IMR-90 (cell line): ENCODE measurements around the gene UBE2O. TPM values are rescaled to one million over a fixed set of nuclear protein-coding genes. Genes with fewer than 3 reads are reported as not detected.

Experiments used
- ATAC-seq: fragments of 200-7000 bp; cut with Tn5 transposase; 2 replicates; pipeline ENCODE4 v1.9.1; 2020; ENCODE audit warnings: low read depth, mild to moderate bottlenecking, moderate library complexity
- BruUV-seq: library from RNA; stranded (reverse); fragments of 400-500 nt; replicated peaks from 2 replicates; lab custom pipeline; 2021; lab: Mats Ljungman, UMichigan
- CTCF ChIA-PET: fragments of 300-600 bp; formaldehyde crosslinking; extraction: SDS; loops from one replicate; lab custom pipeline; 2021; ENCODE audit warnings: antibody characterized with exemption; lab: Yijun Ruan, JAX
- POLR2A ChIA-PET: fragments of 300-600 bp; sonication (Branson Sonifier 250); formaldehyde crosslinking; loops from one replicate; lab custom pipeline; 2022; ENCODE audit warnings: antibody characterized with exemption; ENCODE audit not compliant: unreplicated experiment; lab: Charles Lee
- DNase-seq: peaks from one replicate; pipeline ENCODE4 v3.0.0; 2013
- H2AFZ ChIP-seq: replicated peaks from 2 replicates; pipeline ENCODE3; 2013; ENCODE audit warnings: low read length, mild to moderate bottlenecking; ENCODE audit not compliant: poor library complexity
- H2AK5ac ChIP-seq: 2 replicates; pipeline ENCODE4 v1.6.1; 2013; ENCODE audit warnings: low read depth, low read length, inconsistent platforms
- H2AK9ac ChIP-seq: replicated peaks from 2 replicates; pipeline ENCODE3; 2013; ENCODE audit warnings: mild to moderate bottlenecking, low read depth, low read length, moderate library complexity; ENCODE audit not compliant: poor library complexity
- H2BK120ac ChIP-seq: 2 replicates; pipeline ENCODE4 v1.6.1; 2013; ENCODE audit warnings: low read depth, low read length, inconsistent platforms
- H2BK15ac ChIP-seq: 3 replicates; pipeline ENCODE4 v1.6.1; 2013; ENCODE audit warnings: low read depth, low read length, inconsistent platforms
- H2BK20ac ChIP-seq: 2 replicates; pipeline ENCODE4 v1.6.1; 2013; ENCODE audit warnings: low read depth, mild to moderate bottlenecking, inconsistent platforms, low read length, moderate library complexity
- H2BK5ac ChIP-seq: 2 replicates; pipeline ENCODE4 v1.6.1; 2013; ENCODE audit warnings: mild to moderate bottlenecking, low read depth, low read length, inconsistent platforms; ENCODE audit not compliant: poor library complexity, severe bottlenecking
- H3K14ac ChIP-seq: replicated peaks from 2 replicates; pipeline ENCODE4 v1.6.1; 2013; ENCODE audit warnings: low read depth, low read length, inconsistent platforms
- H3K18ac ChIP-seq: 2 replicates; pipeline ENCODE4 v1.6.1; 2013; ENCODE audit warnings: low read depth, low read length, control low read depth
- H3K23ac ChIP-seq: 2 replicates; pipeline ENCODE4 v1.6.1; 2013; ENCODE audit warnings: low read depth, low read length, inconsistent platforms
- H3K27ac ChIP-seq: 2 replicates; pipeline ENCODE4 v1.5.1; 2013; ENCODE audit warnings: mild to moderate bottlenecking, control low read depth, low read length; ENCODE audit not compliant: insufficient read depth
- H3K27me3 ChIP-seq: 2 replicates; pipeline ENCODE4 v1.6.1; 2013; ENCODE audit warnings: low read length; ENCODE audit not compliant: control insufficient read depth, insufficient read depth
- H3K36me3 ChIP-seq: 2 replicates; pipeline ENCODE4 v1.6.1; 2013; ENCODE audit warnings: low read length, mixed read lengths; ENCODE audit not compliant: control insufficient read depth, insufficient read depth
- H3K4ac ChIP-seq: 2 replicates; pipeline ENCODE4 v1.6.1; 2013; ENCODE audit warnings: low read depth, low read length, inconsistent platforms
- H3K4me1 ChIP-seq: 2 replicates; pipeline ENCODE4 v1.6.1; 2013; ENCODE audit warnings: low read length, mixed read lengths; ENCODE audit not compliant: control insufficient read depth, insufficient read depth
- H3K4me2 ChIP-seq: 2 replicates; pipeline ENCODE4 v1.6.1; 2013; ENCODE audit warnings: low read depth, mild to moderate bottlenecking, control low read depth, low read length, moderate library complexity
- H3K4me3 ChIP-seq: 2 replicates; pipeline ENCODE4 v1.5.1; 2013; ENCODE audit warnings: low read depth, mild to moderate bottlenecking, control low read depth, low read length, moderate library complexity; ENCODE audit not compliant: insufficient read depth
- H3K56ac ChIP-seq: 2 replicates; pipeline ENCODE4 v1.6.1; 2013; ENCODE audit warnings: low read length, inconsistent platforms; ENCODE audit not compliant: insufficient read depth; ENCODE audit errors: extremely low read depth
- H3K79me1 ChIP-seq, 2 experiments: 2 replicates each; pipeline ENCODE4 v1.6.1; 2013; ENCODE audit warnings: low read length in 2 of 2, inconsistent platforms in 1 of 2, low read depth in 1 of 2
- H3K9ac ChIP-seq: 2 replicates; pipeline ENCODE4 v1.6.1; 2013; ENCODE audit warnings: low read depth, low read length, control low read depth
- H3K9me1 ChIP-seq: 2 replicates; pipeline ENCODE4 v1.6.1; 2013; ENCODE audit warnings: low read length, inconsistent platforms; ENCODE audit not compliant: insufficient read depth
- H3K9me3 ChIP-seq: 2 replicates; pipeline ENCODE4 v1.6.1; 2013; ENCODE audit warnings: low read length; ENCODE audit not compliant: control insufficient read depth, insufficient read depth
- H4K20me1 ChIP-seq: 2 replicates; pipeline ENCODE4 v1.6.1; 2013; ENCODE audit warnings: low read length, inconsistent platforms; ENCODE audit not compliant: insufficient read depth
- H4K5ac ChIP-seq: 2 replicates; pipeline ENCODE4 v1.6.1; 2013; ENCODE audit warnings: mild to moderate bottlenecking, low read depth, low read length, control low read depth
- H4K8ac ChIP-seq, 2 experiments: 2 replicates each; pipeline ENCODE4 v1.6.1; 2013; ENCODE audit warnings: low read depth in 2 of 2, low read length in 2 of 2, control low read depth in 1 of 2, inconsistent platforms in 1 of 2
- H4K91ac ChIP-seq: 2 replicates; pipeline ENCODE4 v1.6.1; 2013; ENCODE audit warnings: low read depth, low read length, inconsistent platforms; ENCODE audit not compliant: insufficient read depth
- CEBPB ChIP-seq: IDR thresholded peaks from 2 replicates; pipeline ENCODE4 v1.6.1; 2012; ENCODE audit warnings: low read depth, low read length, improper control_type of control experiment
- FOS ChIP-seq: fragments of 150-350 bp; IDR thresholded peaks from 2 replicates; pipeline ENCODE4 v1.6.1; 2016; ENCODE audit warnings: low read depth, low read length
- MAFK ChIP-seq: IDR thresholded peaks from 2 replicates; pipeline ENCODE4 v1.6.1; 2012; ENCODE audit warnings: low read depth, low read length, improper control_type of control experiment
- MXI1 ChIP-seq: IDR thresholded peaks from 2 replicates; pipeline ENCODE4 v1.6.1; 2012; ENCODE audit warnings: low read depth, mild to moderate bottlenecking, low read length, moderate library complexity, borderline replicate concordance
- POLR2A ChIP-seq: IDR thresholded peaks from 2 replicates; pipeline ENCODE4 v1.6.1; 2012; ENCODE audit warnings: mild to moderate bottlenecking, low read depth, low read length
- RAD21 ChIP-seq: IDR thresholded peaks from 2 replicates; pipeline ENCODE4 v1.6.1; 2012; ENCODE audit warnings: low read length, improper control_type of control experiment
- RCOR1 ChIP-seq: IDR thresholded peaks from 2 replicates; pipeline ENCODE4 v1.6.1; 2012; ENCODE audit warnings: mild to moderate bottlenecking, low read length, improper control_type of control experiment; ENCODE audit not compliant: insufficient replicate concordance
- WGBS, 2 experiments: methylation state at CpG; one replicate each; pipeline versions ENCODE4 v1.1.5 to v1.1.7; 2013; ENCODE audit warnings: missing lambda C conversion rate in 2 of 2; ENCODE audit not compliant: insufficient read length in 1 of 2; ENCODE audit errors: extremely low coverage in 2 of 2; 5-methylcytosine and 5-hydroxymethylcytosine counted together
- dilution Hi-C: fragments of 300-500 bp; cut with HindIII; formaldehyde crosslinking; loops from one replicate; pipeline ENCODE4 v1.14.3; 2018; ENCODE audit warnings: low sequenced_read_pairs; ENCODE audit not compliant: unreplicated experiment
- in situ Hi-C: fragments of 300-500 bp; cut with MboI; formaldehyde crosslinking; loops from 3 replicates; pipeline ENCODE4 v1.14.3; 2019; ENCODE audit warnings: low sequenced_read_pairs, inconsistent platforms, mixed read lengths
- intact Hi-C: fragments of 100-400 bp; cut with micrococcal nuclease; formaldehyde crosslinking; loops from 2 replicates; pipeline ENCODE4 v1.10.0; 2022
- polyA plus RNA-seq, 3 experiments: library from polyadenylated mRNA; depleted of rRNA; stranded (reverse); fragments of >200 nt; gene quantifications; 2 replicates each; pipeline ENCODE4 v1.2.3, GENCODE V29; 2012; ENCODE audit warnings: low replicate concordance in 1 of 3
- total RNA-seq: library from RNA; depleted of rRNA; stranded (reverse); fragments of >200 nt; gene quantifications from 2 replicates; pipeline ENCODE4 v1.2.3, GENCODE V29; 2012
- TF ChIP-seq, protein P1 (sequence below): fragments of 150-350 bp; IDR thresholded peaks from 2 replicates; pipeline ENCODE4 v1.6.1; 2017; ENCODE audit warnings: mild to moderate bottlenecking, antibody characterized with exemption, low read length, low read depth
- TF ChIP-seq, protein P2 (sequence below): conservative IDR thresholded peaks from 2 replicates; pipeline ENCODE4 v1.5.1; 2012; ENCODE audit warnings: mild to moderate bottlenecking, low read depth, low read length, improper control_type of control experiment

Gene UBE2O
- total and polyA plus RNA-seq, 2 of the 4 experiments (the other 2 are of a cell fraction), result 17.6 TPM

DNA sequence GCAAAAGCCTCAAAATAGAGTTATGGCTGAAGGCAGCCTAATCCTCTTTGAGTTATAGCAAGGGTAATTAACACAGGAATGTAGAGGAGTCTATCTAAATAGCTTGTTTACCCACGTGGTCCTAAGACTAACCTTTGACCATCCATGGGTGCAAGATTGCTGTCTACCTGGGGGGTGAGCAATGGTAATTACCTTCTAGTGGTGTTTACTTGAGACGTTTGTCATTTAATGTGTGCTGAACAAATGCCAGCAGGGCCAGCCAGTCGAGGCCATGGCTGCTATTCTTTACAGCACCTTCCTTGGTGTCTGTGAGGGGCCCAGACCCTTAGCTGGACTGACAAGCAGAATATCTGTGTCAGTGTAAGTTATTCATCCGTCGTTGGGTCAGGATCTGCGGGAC is 85.3 kb downstream of the UBE2O start:
- in situ Hi-C loops (no loop called here), intact Hi-C loops (no loop called here), dilution Hi-C loops (no loop called here)
- Histone ChIP-seq H2BK5ac (no peak overlapping the region), H3K9ac (no peak overlapping the region), H3K79me1 (peaks cover 0 to 22% of the 10 kb centered on the region in 2 experiments; a peak in 2 of 4 replicates), H3K9me3 (no peaks in the 10 kb centered on the region), H4K91ac (no peak overlapping the region), H2AK5ac (peak overlapping the region; percentile 46), H3K9me1 (peaks cover 11% of the 10 kb centered on the region), H4K5ac (no peak overlapping the region), H3K14ac (0 out of 2 replicates have a peak overlapping the region, but pooled peaks have one; percentile 30), H3K4me1 (peaks cover 23% of the 10 kb centered on the region), H3K27me3 (no peaks in the 10 kb centered on the region), H3K27ac (no peak overlapping the region), H3K56ac (no peak overlapping the region), H2BK120ac (peak overlapping the region; percentile 4; the same call in 1 of the 2 replicates), H2BK20ac (peak overlapping the region; percentile 3; the same call in 1 of the 2 replicates), H3K4me3 (no peak overlapping the region), H4K8ac (no peak overlapping the region; a peak in 1 of 4 replicates), H3K23ac (no peak overlapping the region), H4K20me1 (peaks cover 3% of the 10 kb centered on the region; the same call in 1 of the 2 replicates), H2AFZ (no peak overlapping the region), H3K36me3 (no peaks in the 10 kb centered on the region), H3K4ac (0 out of 2 replicates have a peak overlapping the region, but pooled peaks have one; percentile 34), H2BK15ac (no peak overlapping the region), H2AK9ac (no peak overlapping the region), H3K4me2 (no peak overlapping the region), H3K18ac (no peak overlapping the region)
- ChIA-PET POLR2A (no interaction called here), CTCF (interaction anchor here (1.2 kb wide), 1 partner anchor 16 kb away, joined by 3 read pairs; no protein-coding TSS in a partner anchor)
- WGBS, 2 experiments, result 60% methylated on average over 1 of the region's 6 CpGs; no CpG with 5 or more reads in 1 of the 2 experiments
- BruUV-seq, result no TSS peak
- TF ChIP-seq, protein P1, sequence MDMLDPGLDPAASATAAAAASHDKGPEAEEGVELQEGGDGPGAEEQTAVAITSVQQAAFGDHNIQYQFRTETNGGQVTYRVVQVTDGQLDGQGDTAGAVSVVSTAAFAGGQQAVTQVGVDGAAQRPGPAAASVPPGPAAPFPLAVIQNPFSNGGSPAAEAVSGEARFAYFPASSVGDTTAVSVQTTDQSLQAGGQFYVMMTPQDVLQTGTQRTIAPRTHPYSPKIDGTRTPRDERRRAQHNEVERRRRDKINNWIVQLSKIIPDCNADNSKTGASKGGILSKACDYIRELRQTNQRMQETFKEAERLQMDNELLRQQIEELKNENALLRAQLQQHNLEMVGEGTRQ, result no peak
- TF ChIP-seq CEBPB (no peak), MXI1 (no peak), MAFK (no peak), RAD21 (no peak), RCOR1 (no peak), FOS (no peak), POLR2A (no peak)
- TF ChIP-seq, protein P2, sequence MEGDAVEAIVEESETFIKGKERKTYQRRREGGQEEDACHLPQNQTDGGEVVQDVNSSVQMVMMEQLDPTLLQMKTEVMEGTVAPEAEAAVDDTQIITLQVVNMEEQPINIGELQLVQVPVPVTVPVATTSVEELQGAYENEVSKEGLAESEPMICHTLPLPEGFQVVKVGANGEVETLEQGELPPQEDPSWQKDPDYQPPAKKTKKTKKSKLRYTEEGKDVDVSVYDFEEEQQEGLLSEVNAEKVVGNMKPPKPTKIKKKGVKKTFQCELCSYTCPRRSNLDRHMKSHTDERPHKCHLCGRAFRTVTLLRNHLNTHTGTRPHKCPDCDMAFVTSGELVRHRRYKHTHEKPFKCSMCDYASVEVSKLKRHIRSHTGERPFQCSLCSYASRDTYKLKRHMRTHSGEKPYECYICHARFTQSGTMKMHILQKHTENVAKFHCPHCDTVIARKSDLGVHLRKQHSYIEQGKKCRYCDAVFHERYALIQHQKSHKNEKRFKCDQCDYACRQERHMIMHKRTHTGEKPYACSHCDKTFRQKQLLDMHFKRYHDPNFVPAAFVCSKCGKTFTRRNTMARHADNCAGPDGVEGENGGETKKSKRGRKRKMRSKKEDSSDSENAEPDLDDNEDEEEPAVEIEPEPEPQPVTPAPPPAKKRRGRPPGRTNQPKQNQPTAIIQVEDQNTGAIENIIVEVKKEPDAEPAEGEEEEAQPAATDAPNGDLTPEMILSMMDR, result no peak
- no peak for ATAC-seq
- DNase-seq, result no peak
